ENCODE results near the gene MGAT5B. TPM values are rescaled to one million over a fixed set of nuclear protein-coding genes. Genes with fewer than 3 reads are reported as not detected.

Gene MGAT5B
- total RNA-seq, 1 donor from 2014 or later, result 1.2 TPM

Other genes with a start within 250 kb of the MGAT5B start
- 1.1 and 2.0 TPM in 2 replicates for gene ST6GALNAC1, start 224.6 kb upstream of the MGAT5B start, total RNA-seq
- gene MXRA7, start 157.4 kb upstream of the MGAT5B start, total RNA-seq, result 5.5 and 5.8 TPM in 2 replicates
- gene JMJD6, start 141.8 kb upstream of the MGAT5B start, total RNA-seq, result 59.4 and 59.9 TPM in 2 replicates
- gene METTL23, start 141.6 kb upstream of the MGAT5B start, total RNA-seq, result 40.2 and 41.9 TPM in 2 replicates
- 453 and 468 TPM in 2 replicates for gene SRSF2, start 131.1 kb upstream of the MGAT5B start, total RNA-seq
- 21.8 and 23.6 TPM in 2 replicates for gene MFSD11, start 130.3 kb upstream of the MGAT5B start, total RNA-seq